Epithelial cell of esophagus (primary cell): ENCODE results near the gene DNASE2.
"Not testable (repeated sequence)": the region's sequence is repeated elsewhere in the genome, so short reads cannot be mapped to it uniquely, and the experiment has no call there.

ENCODE experiments used
- DNase-seq: peaks from one replicate; pipeline ENCODE4 v3.0.0; 2010; ENCODE audit warnings: low read depth
- H3K4me3 ChIP-seq: 2 replicates; pipeline ENCODE4 v1.5.1; 2011; ENCODE audit warnings: mild to moderate bottlenecking, low read length, control low read depth
- CTCF ChIP-seq: IDR thresholded peaks from 2 replicates; pipeline ENCODE4 v1.5.1; 2011; ENCODE audit warnings: low read depth, mild to moderate bottlenecking, low read length, control low read depth, inconsistent platforms; ENCODE audit not compliant: insufficient read depth; ENCODE audit errors: missing control alignments

DNASE2 gene, protein sequence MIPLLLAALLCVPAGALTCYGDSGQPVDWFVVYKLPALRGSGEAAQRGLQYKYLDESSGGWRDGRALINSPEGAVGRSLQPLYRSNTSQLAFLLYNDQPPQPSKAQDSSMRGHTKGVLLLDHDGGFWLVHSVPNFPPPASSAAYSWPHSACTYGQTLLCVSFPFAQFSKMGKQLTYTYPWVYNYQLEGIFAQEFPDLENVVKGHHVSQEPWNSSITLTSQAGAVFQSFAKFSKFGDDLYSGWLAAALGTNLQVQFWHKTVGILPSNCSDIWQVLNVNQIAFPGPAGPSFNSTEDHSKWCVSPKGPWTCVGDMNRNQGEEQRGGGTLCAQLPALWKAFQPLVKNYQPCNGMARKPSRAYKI

DNA sequence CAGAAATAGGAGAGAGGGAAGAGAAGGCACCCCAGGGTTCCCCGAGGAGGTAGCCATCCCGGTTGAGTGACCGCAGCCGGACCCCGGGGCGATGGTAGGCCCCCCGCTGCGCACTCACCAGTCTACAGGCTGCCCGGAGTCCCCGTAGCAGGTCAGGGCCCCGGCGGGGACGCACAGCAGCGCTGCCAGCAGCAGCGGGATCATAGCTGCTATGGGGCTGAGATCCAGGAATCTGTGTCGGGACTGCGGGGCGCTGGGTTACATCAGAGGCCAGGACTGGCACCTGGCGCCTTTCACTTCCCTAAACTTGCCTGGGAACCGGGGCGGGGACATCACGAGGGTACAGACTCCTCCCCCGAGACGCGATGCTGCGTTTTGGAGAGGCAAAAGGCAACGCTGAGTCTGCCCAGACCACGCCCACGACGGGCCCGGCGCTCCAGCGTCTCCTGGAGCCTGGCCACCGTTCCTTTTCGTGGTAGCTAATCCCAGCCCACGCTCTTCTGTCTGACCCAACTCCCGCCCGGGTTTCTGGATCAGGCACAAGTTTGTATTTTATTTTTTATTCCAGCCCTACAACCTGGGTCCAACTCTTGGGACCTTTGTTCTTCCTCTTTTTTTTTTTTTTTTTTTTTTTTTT lies at the start of gene DNASE2:
DNASE2 (minus strand) TSS at position 278 of the 637 bp plus-strand sequence; CDS start at position 204, 74 bp downstream.
- H3K4me3 ChIP-seq: peak within 1 kb of the TSS; percentile 86
- DNase-seq: peak; percentile 97
- TF ChIP-seq CTCF: no peak

- no peak overlapping the region for H3K4me3 ChIP-seq
- DNase-seq: no peak
- no peak for TF ChIP-seq CTCF
Measured at GRCh38 chr19:12930002-12930645, 48.9 kb upstream of the DNASE2 start.

DNA sequence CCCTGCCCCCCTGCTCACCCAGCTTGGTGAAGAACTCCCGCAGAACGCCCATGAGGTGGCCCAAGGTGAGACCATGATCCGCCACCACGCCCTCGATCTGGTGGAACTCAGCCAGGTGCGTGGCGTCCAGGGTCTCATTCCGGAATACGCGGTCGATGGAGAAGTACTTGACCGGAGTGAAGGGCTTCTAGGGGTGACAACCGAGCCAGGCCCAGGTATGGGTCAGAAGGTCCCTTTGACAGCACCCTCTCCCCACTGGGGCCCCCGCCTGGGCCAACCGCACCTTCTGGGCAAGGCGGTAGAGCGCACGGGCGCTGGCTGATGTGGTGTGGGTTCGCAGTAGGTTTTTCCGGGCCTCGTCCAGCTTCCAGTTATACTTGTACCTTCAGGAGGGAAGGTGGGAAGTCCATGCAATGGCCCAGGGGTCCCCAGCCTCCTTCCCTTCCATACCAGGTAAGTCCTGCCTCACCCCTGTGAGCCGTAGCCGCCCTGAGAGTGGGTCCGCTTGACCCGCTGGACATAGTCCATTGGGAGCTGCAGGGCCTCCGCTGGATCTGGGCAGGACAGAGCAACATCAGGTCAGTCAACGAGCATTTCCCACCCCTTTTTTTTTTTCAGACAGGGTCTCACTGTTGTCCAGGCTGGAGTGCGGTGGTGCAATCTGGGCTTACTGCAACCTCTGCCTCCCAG lies 43.5 kb upstream of the DNASE2 start:
- no peak for TF ChIP-seq CTCF
- no peak for DNase-seq
- no peak overlapping the region for H3K4me3 ChIP-seq

- no peak for DNase-seq
- H3K4me3 ChIP-seq: no peak overlapping the region
- TF ChIP-seq CTCF: no peak
Measured at GRCh38 chr19:12922959-12923358, 41.7 kb upstream of the DNASE2 start.

DNA sequence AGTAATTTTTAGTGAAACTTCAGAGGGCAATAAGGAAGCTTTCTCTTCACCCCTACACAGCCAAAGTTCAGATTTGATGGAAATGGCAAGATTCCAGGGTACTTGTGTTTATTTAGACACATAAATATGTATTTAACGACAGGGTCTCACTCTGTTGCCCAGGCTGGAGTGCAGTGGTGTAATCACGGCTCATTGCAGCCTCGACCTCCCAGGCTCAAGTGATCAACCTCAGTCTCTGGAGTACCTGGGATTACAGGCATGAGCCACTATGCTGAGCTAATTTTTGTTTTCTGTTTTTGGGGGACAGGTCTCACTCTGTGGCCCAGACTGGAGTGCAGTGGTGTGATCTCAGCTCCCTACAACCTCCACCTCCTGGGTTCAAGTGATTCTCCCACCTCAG lies 39.8 kb upstream of the DNASE2 start:
- DNase-seq: no peak
- no peak overlapping the region for H3K4me3 ChIP-seq
- no peak for TF ChIP-seq CTCF

GRCh38 chr19:12918253-12918652 lies 37.0 kb upstream of the DNASE2 start:
- no peak for DNase-seq
- TF ChIP-seq CTCF: no peak
- no peak overlapping the region for H3K4me3 ChIP-seq

DNA sequence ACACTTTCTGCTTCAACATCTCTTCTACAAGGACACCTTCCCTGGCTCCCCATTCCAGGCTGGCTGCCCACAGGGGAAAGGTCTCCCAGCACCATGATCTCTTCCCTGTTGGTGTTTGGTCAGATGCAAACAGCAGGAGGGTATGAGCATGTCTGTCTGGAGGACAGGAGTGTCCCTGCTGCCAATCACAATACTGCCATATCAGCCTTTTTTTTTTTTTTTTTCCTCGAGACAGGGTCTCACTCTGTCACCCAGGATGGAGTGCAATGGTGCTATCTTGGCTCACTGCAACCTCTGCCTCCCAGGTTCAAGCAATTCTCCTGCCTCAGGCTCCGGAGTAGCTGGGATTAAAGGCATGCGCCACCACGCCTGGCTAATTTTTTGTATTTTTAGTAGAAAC lies 34.6 kb upstream of the DNASE2 start:
- DNase-seq, H3K4me3 ChIP-seq: not testable (repeated sequence)
